NK-92 (cell line): ENCODE data around the gene HAND2.

Experiments used
- DNase-seq: peaks from one replicate; lab custom pipeline; 2025; ENCODE audit not compliant: unreplicated experiment; lab: John Stamatoyannopoulos, UW

HAND2 gene

DNA sequence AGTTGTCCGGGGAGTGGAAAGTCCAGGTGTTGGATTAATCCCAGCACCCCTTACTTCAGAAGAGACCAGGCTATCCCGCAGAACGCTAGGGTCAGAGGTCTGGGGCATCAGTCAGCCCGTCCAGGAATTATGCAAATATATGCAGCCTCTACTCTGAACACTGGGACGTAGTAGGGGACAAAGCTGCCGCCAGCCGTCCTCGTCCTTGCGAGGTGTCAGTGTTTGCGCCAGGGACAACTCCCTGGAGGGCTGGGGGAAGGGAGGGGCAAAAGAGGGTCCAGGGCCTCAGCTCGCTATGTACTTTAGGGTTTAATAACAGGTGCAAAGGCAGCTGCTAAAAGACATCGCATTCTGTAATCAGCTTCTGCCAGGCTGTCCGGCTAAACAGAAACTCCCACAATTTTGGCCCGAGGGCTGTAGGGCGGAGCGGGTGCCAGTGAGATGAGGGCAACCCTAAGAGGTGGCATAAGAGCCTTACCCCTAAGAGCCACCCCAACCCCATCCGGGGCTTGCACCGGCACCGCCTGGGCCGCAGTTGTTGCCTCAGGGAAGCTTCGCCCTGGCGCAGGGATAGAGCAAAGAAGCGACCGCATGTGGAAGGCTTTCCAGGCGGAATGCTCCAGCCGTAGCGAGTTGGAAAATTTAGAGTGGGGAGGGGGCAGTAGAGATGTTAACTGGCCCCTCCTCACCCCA, 8.4 kb downstream of the HAND2 start:
- DNase-seq = no peak

DNA sequence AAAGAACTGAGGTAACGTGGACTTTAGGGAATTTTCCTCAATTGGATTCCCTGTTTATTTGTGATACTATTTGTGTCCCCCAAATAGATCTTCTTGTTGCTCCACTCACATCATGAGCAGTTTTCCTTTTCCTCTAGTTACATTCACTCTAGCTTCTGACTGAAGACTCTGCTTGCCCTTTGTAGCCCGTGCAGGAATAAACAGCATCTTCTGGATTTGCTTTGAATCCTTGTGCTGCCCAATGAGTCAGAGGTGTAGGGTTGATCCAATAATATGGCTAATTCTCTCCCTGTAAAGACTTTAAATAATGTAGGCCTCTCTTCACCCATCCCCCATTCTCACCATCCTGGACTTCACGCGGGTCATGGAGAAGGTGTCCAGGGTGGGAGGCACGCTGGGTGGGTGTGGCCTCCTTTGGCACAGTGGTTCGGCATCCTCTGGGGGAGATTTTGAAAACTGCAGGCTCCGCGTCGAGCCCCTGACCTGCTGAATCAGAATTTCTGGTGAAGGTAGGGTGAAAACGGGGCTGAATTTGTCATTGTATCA, 9.0 kb downstream of the HAND2 start:
- no peak for DNase-seq

DNA sequence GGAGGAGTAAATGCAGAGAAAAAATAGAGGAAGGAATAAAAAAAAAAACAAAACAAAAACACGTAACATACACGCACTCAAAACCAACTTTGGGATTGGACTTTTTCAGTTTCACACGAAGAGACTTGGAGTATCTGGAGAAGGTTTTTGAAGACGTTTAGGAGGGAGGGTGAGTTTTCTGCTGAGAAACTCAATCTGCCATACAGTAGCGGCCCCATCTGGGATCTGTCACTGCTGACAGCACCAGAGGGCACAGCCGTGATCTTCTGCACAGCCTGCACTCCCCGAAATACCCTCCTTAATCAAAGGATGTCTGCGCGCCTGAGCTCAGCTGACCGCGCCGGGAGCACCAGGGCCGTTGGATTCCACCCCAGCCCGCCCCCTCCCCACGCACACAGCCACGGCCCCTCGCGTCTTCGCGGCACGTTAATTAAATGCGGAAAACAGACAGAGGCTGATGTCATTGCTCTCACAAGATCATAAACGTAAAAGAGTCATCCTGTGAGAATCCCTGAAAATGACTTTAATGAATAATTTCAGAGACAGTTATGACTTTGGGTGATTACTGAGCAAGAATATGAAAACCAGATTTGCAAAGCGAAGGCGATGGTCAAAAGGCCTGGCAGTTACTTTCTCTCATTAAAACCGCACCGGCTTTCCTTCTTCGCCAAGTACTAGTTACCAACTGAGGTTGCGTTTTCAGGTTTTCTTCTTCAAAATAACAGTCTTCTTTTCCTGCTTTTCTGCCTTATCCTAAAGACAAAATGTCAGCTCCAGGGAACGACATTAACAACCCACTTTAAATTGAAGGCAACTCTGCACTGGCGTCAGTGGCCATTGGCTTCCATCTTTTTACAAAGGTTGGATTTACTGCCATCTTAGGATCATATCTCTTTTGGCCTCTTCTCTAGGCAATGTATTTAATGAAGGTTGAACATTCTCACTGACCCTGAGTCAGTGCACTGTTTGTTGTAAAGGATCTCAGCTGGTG, 10.6 kb downstream of the HAND2 start:
- no peak for DNase-seq

DNA sequence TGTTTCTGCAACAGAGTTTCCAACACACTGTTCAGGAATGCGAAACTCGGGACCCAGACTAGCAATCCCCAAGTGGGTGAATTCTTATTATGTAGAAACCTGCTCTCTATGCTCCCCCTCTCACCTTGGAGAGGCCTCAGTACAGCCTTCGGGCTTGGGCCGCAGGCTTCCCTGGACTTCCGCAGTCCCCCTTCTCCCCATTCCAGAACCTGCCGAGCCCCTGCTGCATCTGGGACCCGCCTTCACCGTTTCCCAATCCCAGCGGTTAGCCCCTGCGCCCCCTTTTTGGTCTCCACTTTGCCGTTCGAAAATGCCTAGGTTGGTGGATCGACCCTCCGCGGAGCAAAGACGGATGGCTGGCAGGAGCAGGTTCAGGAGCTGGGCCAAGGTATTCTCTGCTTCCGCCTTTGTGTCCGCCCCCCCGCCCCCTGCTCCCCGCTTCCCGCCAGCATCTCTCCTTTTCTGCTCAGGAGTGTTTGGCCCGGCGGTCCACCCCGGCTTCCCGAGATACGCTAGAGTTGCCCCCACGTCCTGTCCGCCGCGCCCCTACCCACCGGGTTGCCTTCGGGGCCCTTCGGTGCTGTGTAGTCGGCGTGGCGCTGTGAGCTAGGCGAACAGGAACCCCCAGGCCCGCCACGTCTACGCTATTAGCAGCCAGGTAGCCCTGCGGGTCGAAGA, 11.5 kb downstream of the HAND2 start:
- DNase-seq = no peak

DNA sequence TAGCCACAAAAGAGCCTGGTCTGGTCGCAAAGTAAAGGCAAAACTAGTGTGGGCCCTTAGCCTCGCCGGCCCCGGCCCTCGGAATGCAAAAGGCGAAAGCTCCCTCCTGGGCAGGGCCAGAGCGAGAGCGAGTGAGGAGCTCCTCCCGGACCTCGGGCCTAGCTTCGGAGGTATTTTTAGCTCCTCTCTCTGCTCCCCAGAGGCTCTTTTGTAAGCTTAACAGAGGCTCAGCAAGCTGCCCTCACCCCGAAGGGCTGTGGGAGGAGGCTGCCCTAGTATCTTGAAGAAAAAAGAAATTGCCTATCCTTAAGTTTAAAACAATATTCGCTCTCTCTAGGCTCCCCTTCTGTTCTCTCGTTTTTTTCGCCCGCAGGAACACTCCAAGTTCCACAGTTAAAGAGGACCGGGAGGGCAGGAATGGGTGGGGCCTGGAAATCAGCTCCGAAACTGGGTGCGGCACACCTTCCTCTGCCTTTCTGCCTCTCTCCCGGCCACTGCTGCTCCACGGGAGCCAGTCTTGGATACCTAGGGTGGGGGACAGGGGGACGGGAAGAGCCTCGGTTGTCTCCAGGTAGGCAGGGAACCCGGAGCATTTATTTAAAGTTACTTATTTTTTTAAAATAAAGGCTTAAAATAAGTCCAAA, 12.1 kb downstream of the HAND2 start:
- no peak for DNase-seq

DNA sequence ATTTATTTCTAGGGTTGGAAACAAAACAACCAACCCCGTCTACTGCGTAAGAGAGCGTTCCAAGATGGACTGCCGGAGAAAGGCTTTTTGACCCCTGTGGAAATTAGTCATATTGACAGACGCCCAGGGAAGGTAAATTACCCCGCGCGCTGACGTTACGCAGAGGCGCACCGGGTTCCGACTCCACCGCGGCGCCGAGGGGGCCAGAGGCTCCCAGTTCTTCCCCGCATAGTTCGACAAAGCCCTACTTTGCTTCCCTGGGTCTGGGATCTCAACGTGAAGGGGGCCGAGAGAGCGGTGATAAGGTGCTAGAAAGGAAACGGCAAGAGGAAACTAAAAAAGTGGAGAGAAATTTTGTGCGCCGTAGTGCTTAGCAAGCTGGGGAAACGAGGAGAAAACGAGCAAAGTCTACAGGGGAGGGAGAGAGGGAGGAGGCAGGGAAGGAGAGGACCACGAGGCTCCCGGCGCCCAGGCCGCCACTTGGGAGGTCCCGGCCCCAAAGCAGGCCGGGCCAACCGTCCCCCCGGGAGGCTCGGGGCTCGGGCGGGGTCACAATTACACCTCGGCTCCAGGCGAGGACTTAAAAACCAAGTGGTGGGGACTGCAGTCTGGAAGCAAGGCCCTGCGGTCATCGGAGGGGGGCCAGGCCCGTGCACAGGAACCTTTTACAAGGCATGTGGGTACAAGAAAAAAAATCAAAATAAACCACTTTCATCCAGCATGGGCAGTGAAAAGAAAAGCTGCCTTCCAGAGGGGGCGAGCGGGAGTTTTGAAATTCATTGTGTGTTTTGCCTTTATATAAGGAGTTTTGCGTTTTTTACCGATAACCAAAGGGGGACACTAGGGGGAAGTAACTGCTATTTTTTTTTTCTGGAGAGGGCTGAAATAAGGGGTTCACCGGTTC, 13.2 kb downstream of the HAND2 start:
- DNase-seq = no peak

DNA sequence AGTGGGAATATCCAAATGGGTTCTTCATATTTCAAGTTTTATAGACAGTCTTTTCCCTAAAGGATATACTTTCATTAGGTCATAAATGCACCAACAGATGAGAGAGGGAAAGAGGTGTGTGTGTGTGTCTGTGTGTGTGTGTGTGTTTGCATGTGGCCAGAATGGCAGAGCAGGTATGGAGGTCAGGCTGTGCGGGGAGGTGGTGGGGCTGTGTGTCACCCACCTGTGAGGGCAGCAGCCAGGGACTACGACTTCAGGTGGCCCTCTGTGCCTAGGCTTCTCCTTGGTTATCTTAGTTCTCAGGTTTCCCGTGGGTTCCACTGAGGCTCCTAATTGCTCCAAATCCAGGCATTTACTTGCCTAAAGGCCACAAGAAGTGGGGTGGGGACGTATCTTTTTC, 14.6 kb downstream of the HAND2 start:
- no peak for DNase-seq

DNA sequence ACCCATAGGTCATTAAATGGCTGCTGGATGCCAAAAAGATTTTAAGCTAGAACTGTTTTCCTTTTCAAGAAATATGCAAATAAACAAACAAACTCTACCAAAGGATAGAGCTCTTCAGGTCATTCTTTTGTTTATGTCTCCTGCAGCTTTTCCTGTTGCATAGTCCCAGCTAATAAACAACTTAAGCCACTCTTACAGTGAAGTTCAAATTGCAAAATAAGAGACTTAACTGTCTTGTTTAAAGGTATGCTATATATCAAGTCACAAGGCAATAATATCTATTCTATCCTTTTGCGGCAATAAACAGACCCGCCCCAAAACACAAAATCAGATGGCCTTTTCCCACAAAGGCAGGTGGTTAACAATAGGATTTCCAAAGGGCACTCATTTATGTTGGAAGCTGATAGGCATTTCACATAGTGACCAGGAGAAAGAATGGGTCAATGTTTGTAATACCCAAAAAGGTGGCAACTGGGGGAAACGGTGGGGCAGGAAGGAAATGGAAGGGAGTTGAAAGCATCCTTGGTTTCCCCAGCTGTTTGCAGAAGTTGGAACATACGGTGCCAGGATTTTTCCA, 15.3 kb downstream of the HAND2 start:
- DNase-seq = no peak

DNA sequence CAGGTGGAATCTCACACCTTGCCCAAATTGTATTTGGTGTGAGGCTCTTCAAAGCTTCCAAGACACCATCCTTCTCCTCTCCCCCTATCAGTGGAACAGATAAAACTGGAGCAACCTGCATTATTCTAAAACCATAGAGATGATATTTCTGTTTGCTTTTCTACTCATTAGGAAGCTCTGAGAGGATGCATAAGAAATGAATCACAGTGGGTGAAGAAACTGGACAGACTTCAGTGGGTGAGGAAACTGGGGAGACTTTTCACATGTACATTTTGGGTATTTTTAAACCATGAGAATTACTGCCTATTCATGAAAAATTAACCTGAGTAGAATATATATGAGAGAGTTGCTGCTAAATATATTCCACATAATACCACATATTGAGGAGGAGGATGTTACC, 16.4 kb downstream of the HAND2 start:
- DNase-seq = no peak

DNA sequence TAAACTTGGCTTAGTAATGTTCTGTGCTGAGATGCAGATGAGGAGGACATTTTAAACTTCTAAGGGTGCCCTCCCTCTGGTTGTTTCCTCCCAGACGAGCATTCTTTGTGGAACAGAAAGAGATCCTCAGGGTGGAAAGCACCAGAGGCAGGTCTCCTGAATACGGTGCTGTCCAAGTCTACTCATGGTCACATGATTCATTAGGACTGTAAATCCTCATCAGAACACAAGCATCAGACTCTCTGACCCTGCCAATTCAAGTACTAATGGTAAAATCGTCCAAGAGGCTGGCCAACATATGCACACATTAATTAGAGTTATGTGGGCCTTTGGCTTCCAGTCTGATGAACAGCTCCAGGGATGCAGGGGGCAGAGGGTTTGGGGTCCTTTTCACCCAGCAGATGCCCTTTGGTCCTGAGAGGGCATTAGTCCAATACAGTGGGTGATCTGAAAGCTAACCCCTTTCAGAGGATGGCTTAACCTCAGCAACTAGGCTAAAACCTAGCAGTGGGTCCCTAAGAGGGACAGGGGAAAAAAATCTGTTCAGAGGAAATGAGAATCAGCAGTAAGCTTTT, 18.2 kb downstream of the HAND2 start:
- no peak for DNase-seq

DNA sequence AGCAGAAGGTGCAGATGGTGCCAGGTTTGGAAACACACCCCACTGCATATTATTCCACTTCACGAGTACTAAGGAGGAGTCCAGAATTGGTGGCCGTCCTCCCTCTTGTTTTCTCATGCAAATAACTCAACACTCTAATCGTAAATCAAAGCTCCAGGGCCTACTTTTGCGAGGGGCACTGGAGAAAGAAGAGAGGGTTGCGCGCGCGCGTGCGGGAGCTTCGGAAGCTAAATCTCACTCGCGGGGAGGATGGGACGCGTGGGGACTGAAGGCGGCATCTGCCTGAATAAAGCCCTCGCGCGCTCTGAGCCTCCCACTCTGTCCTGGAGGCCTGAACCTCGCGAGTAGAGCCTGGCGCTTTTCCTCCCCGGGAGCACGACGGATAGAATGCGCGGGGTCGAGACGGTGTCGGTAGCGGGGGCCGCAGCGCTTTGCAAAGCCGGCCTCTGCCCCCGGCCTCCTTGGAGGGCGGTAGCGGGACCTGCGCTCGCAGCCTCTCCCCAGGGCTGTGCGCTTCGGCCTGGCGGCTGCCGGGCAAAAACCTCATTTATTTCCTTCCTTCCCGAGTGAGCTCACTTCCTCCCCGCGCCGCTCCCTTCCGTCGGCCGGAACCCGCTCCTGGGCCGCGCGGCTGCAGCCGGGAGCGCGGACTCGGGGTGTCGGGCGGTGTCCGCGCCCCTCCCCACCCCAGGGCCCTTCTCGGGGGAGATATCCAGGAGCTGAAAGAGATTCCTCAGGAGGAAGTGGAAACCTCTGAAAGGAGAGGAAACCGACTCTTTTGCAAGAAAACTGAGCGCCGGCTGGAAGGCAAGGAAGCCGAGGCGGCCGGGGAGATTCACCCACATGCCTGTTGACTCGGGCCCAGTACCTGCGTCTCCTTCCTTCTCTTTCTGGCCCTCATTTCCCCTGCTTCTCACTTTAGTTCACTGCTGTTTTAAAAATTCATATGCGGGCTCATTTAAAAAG, 20.7 kb downstream of the HAND2 start:
- DNase-seq = no peak

DNA sequence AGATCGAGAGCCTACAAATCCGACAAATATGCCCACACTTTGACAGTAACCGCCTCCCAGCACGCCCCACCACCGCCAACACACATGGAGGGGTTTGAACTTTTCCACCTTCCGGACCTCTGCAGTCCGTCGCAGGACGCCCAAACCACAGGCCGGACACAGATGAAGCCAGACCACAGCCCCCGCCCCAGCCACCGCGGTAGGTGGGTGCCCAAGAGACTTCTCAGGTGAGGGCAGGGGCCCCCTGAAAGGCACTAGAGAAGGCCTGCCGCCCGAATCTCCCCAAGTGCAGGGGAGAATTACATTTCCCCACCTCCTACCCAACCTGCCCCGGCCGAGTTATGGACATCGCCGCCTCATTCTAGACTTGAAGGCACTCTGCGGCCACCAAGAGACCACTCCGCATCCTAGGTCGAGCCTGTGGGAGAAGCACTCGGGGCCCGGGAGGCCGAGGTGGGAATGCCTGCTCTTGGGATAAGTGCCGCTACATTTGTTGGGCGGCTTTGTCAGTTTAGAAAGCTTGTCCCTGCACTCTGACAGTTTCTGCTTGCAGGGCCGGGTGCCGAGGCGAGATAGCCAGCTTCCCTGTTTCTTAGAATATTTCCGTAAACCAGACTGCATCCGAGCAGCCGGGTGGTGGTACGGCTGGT, 21.5 kb downstream of the HAND2 start:
- no peak for DNase-seq

DNA sequence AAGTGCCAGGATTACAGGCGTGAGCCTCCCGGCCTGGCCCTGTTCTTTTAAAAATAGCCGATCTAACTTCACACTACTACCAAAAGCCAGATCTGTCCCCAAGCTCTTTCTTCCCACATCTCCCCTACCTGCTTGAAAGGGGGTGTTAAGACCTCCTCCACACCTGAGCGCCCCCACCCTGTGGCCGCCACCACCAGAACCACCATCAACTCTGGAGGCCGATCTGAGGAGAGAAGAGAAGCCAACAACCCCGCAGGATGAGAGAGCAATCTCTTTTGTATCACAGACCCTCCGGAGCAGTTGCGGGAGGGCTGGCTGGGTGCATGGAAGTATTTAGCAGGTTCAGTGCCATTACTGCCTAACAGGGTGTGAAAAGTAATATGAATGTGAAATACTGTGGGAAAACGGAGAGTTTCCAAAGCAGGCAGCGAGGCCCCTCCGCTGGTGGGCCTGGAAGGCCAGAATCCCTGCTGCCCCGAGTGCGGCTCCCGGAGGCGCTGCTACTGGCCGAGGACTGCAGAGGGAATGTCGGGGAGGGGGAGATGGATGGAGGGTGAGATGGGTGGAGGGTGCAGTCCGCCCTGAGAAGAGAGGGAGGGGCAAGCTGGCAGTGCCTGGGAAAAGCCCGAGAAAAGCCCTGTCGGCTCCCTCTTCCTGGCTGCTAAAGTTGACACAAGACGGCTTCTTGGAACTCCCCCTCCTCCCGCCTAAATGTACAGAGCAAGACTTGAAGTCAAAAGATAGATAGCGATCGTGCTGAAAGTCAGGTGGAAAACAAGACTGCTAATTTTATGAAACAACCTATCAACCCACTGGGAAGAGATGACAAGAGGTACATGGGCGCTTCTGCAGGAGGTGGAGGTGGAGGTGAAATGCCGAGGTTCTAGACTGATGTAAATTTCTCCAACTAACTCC, 22.3 kb downstream of the HAND2 start:
- DNase-seq = no peak

DNA sequence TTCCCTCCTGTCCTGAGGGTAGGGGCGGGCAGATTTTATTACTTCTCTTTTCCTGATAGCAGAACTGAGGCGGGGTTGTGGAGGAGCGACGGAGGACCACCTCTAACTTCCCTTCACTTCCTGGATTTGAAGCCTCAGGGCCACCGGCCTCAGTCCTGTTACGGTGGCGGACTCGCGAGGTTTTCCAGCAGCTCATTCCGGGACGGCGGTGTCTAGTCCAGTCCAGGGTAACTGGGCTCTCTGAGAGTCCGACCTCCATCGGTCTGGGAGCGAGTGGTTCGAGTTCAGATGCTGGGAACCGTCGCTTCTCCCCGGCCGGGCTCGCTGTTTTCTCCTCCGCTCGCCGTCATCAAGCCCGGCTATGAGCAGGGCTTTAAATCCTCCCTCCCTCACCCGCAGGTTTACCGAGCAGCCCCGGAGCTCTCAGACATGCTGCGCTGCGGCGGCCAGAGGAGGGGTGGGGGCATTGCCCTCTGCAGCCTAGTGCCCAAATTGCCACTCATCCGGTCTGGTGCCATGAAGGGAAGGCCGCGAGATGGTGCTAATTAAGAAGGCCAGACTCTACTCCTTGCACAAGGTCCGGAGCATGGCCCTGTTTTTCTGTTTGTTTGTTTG, 23.3 kb downstream of the HAND2 start:
- DNase-seq = no peak

DNA sequence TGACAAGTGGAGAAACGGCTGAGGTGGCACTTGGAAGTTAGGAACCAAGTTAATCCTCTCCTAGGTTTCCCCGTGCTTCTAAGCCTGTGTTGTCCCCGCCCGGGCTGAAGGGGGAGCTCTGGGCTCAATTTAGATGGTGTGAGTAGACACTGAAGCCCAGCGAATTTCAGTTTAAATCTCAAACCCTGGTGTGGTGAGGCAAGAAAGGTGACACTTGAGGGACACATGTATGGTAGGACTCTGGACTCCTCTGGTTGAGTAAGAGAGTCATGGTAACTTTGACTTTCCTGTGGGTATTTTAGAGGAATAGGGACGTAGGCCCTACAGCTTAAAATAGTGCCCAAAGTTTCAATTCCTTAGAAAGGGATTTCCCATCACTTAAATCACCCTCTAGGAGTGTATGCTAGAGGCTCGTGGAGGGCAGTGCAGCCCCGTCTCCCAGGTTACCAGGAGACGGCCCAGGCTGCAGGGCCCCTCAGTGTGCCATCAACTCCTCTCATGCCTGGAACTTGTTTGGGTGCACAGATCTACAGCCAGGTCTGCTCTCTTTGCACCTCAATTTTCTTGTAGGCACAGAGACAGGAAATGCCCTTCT, 24.0 kb downstream of the HAND2 start:
- no peak for DNase-seq

DNA sequence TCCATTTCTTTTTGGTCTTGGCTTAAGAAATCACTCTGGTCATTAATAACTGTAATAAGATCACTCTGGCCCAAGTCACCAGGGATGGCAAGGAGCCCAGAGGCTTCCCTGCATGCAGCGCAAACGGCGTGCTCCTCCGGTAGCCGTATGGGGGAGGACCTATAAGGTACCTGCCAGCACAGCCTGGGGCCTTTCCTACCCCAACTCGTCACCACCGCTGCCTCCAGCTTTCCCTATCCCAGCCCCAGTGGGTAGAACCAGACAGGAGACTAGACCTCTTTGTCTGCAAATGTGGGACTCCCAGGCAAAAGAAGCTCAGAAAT, 25.9 kb downstream of the HAND2 start:
- DNase-seq = no peak
